CD1c-positive myeloid dendritic cell (primary cell): Measurements from ENCODE around the gene ZP1.

Source experiments
- DNase-seq: peaks from one replicate; pipeline ENCODE4 v3.0.0-alpha.2; 2016; ENCODE audit errors: extremely low spot score

Gene ZP1

GRCh38 chr11:60924110-60924905 lies 57.0 kb downstream of the ZP1 start, which contains the start of gene TMEM132A:
Gene TMEM132A (plus strand): TSS chr11:60924460. CDS start chr11:60924634, 174 bp downstream.
- peak; percentile 29 for DNase-seq
